NCI-H2081 (cell line): ENCODE measurements around the gene DIPK1B.

Experiments
- DNase-seq, 2 experiments: peaks; one replicate each; lab custom pipeline; 2025; lab: John Stamatoyannopoulos, UW

Gene DIPK1B

DNA sequence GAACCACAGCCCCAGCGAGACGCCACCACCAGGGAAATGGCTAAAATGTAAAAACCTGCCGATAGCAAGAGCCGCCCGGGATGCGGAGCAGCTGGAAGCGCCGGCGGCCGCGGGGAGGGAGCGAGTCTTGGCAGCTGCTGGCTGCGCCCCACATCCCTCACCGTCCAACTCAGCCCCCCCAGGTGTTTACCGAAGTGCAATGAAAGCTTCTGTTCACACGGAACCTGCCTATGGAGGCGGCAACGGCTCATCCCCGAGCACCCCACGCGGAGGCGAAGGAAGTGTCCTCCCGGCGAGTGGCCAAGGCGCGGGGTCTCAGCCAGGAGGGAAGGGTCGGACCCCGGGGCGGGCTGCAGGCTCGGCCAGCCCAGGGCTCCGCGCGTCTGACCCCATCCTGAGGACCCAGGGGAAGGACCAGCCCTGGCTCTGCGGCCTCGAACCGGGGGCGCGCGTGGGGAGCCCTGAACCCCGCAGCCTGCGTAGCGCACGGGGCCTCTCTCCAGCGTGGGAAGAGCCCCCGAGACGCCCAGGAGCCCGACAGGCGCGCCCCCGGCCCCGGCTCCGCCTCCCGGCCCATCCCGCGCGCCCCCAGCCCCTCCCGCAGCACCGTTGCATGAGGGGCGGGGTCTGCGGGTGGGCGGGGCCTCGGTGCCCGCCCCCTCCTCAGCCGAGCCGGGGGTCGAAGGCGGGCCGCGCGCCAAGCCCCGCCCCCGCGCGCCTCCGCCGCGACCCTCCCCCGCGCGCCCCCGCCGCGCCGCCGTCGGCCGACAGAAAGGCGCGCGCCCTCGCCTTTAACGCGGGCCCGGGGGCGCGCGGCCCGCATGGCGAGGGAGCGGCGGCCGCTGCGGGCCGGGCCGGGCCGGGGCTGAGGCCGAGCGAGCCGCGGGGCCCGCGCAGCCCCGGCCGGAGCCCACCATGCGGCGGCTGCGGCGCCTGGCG is at the start of gene DIPK1B:
TSS of gene DIPK1B (plus strand) at position 822 of the 939 bp plus-strand sequence. CDS start at position 916, 94 bp downstream.
- DNase-seq: peak; percentile 73 to 86

GRCh38 chr9:136662656-136663581 is 49.5 kb upstream of the DIPK1B start, which contains the start of gene EGFL7:
EGFL7 (plus strand) TSS chr9:136662916; CDS start chr9:136668283, 5,367 bp downstream.
- DNase-seq: no peak

- DNase-seq: no peak
Measured at GRCh38 chr9:136664000-136664915, 48.1 kb upstream of the DIPK1B start.

DNA sequence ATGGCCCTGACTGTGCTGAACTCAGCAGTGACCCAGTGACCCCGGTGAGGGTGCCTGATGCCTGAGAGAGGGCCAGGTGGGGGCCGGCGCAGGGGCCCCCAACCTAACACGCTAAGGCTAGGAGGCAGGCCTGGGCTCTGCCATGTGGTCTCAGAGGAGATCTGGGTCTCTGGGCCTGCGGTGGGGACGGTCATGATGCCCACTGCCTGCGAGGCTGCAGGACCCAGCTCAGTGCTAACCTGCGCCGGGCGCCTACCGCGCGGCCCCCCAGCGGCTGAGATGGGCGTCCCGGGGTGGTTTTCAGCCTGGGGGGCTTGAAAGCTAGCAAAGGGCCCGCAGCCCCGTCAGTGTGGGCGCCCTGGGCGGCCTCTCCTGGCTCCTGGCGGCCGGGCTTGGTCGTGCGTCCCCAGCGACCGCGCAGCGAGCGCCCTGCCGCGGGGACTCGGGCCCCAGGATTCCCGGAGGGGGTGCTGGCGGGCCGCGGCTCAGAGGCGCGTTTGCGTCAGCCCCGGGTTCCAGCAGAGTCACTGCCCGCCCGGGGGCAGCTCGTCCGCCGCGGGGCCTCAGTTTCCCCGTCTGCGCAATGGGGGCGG is 47.2 kb upstream of the DIPK1B start:
- DNase-seq: no peak

- DNase-seq: no peak
Measured at GRCh38 chr9:136665704-136666371, 46.5 kb upstream of the DIPK1B start.

- no peak for DNase-seq
Measured at GRCh38 chr9:136666372-136667213, 45.8 kb upstream of the DIPK1B start.

DNA sequence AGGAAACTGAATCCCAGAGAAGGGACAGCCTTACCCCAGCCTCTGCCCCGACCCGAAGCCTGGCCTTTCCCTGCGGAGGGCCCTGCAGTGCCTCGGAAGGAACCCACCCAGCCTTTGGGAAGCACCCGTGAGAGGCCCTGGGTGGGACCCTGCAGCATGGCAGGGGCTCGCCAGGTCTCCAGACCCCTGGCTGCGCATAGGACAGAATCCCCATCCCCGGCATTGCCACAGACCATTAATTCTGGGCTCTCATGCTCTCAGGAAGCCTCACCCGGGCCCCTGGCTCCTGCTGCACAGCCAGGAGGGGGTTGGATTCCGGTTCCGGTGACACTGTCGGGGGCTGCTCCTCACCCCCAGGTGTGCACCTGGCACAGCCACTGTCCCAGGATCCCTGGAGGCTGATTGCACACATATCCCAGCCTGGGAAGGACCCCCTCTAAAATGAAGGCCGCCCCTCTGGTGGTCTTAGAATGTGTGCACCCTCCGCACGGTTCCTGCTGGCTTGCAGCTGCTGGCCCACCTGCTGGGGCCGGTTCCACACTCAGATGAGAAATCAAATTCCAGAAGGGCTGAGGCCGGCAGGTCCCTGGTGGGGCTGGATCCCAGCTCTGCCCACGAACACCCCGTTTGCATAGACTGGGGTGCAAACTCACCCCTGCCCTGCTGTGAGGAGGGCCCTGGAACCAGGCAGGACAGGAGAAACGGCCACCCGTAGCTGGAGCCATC is 45.0 kb upstream of the DIPK1B start:
- peak in 1 of 2 experiments; percentile 12 for DNase-seq

GRCh38 chr9:136667940-136668760 is 44.2 kb upstream of the DIPK1B start:
- DNase-seq: no peak

GRCh38 chr9:136668983-136669790 is 43.2 kb upstream of the DIPK1B start:
- no peak for DNase-seq

DNA sequence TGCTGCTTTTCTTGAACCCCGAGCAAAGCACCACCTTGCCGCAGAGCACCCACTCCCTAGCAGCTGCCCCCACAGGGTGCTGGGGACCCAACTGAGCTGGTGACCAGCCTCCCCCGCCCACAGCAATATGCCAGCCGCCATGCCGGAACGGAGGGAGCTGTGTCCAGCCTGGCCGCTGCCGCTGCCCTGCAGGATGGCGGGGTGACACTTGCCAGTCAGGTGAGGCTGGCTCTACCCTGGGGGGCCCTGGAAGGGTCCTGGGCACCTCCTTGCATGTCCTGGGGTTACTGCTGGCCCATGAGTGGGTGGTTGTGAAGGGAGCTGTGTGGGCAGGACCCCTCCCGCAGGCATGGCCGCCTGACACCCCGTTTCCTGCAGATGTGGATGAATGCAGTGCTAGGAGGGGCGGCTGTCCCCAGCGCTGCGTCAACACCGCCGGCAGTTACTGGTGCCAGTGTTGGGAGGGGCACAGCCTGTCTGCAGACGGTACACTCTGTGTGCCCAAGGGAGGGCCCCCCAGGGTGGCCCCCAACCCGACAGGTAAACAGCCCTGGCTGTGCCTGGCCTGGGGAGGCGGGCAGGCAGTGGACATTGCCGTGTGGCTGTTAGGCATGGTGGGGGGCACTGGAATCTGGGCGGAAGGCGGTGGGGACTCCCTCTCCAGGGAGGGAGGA is 42.4 kb upstream of the DIPK1B start:
- no peak for DNase-seq

- DNase-seq: no peak
Measured at GRCh38 chr9:136670576-136671253, 41.7 kb upstream of the DIPK1B start.

- DNase-seq: no peak
Measured at GRCh38 chr9:136671254-136671614, 41.1 kb upstream of the DIPK1B start.

GRCh38 chr9:136671646-136672430 is 40.5 kb upstream of the DIPK1B start:
- DNase-seq: no peak

GRCh38 chr9:136672431-136673087 is 39.8 kb upstream of the DIPK1B start:
- DNase-seq: no peak
